HS-5 (cell line): ENCODE data around the gene HACD2.
"Not testable (repeated sequence)": the region's sequence is repeated elsewhere in the genome, so short reads cannot be mapped to it uniquely, and the experiment has no call there.

Source experiments
- DNase-seq: peaks from one replicate; pipeline ENCODE4 v3.0.0-alpha.2; 2012; ENCODE audit warnings: low read depth

Gene HACD2

DNA sequence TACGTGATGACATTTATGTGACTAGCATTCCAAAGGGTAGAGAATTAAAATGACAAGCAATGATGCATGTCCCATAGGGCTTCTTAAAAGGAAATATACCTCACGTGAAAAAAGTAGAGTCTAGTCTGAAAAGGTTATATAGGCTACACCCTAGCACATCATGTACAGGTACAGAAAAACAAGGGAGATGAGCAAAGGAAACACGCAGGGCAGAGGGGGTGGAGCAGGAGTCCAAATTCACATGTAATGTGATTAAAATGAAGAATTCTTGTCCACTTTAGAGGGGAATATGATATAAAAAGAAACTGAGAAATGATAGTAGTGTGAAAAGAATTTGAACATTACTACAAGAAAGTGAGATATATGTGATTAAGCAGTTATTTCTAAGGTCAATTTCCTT is 59.4 kb downstream of the HACD2 start:
- no peak for DNase-seq

DNA sequence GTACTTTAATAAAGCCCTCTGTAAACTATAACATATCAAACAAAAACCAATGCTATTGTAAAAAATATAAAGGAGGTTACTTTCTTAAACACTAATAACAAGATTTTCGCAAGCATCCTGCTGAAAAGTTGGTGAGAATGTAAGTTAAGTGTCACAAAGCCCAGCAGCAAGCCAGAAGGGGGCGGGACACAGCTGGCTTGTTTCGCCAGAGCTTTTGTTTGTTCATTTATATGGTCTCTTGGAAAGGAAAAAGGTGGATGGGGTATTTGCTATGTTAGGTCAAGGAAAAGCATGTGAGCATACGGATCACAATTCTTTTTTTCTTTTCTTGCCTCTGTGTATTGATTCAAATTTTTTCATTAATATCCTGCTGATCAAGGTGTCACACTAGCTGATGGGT is 59.9 kb downstream of the HACD2 start:
- no peak for DNase-seq

GRCh38 chr3:123523023-123523412 is 61.8 kb downstream of the HACD2 start:
- no peak for DNase-seq

- DNase-seq, result no peak
Observed at GRCh38 chr3:123522320-123523022, 62.4 kb downstream of the HACD2 start.

DNA sequence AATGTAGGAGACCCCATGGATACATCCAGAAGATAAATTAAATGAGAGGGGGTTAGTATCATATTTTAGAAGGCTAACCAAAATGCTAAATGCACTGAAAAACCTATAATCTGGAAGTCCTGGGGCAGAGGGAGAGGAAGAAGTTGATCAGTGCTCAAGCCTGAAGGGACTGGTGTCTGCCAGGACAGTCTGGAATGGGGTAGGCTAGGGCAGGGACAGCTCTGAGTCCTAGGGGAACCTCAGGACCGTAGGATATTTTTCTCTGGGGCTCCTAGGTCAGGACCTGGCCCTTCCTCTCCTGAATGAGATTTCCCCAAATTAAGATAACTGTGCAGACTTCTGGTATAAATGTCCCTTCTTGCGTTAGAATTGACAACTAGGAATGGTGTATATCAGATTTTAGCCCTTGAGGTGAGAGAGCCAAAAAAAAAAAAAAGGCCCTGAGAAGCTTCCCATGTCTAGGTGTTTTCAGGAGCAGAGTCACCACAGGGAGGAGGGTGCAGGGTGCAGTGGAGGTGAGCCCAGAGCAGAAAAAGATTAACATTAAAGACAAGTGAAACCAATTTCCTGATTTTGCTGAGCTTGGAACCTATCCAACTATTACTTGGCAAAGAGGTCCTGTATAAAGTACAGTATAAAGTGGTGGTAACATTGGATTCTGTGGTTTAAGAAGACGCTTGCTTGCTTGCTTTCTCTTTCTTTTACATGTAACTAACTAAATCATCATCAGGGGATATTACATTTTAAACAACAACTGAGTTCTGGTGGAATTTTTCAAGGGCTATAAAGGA is 63.5 kb downstream of the HACD2 start:
- DNase-seq, result no peak

DNA sequence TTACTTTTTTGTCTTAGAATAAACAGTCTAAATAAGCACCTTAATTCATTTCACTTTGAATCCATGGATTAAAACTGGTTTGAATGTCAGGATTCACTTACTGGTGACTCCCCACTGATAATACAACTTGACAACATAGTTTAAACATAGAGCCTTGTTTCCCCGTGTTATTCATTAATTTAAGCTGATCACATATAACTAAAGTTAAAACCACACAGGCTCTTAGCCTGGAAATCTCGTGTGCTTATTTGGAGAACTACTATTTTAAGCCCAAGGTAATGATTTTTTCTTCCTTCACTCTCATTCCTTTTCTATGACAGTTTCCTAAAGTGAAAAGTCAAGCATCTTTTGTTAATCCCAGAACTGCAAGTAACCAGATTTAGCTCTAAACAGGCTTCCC is 64.2 kb downstream of the HACD2 start:
- DNase-seq, result no peak

GRCh38 chr3:123518892-123519485 is 65.9 kb downstream of the HACD2 start:
- DNase-seq, result no peak

DNA sequence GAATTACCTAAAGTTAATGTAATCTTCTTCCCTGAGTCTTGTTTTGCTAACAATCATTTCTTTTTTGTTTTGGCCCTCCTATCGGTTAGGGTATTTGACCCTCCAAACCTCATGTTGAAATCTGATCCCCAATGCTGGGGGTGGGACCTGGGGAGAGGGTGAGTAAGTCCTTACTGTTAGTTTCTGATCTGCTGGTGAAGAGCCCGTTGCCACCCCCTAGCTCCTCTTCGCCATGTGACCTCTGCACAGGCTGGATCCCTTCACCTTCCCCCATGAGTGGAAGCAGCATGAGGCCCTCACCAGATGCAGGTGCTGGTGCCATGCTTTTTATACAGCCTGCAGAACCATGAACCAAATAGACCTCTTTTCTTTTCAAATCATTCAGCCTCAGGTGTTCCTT is 73.1 kb downstream of the HACD2 start:
- DNase-seq, result no peak

- DNase-seq, result no peak
Observed at GRCh38 chr3:123511084-123511483, 73.8 kb downstream of the HACD2 start.

DNA sequence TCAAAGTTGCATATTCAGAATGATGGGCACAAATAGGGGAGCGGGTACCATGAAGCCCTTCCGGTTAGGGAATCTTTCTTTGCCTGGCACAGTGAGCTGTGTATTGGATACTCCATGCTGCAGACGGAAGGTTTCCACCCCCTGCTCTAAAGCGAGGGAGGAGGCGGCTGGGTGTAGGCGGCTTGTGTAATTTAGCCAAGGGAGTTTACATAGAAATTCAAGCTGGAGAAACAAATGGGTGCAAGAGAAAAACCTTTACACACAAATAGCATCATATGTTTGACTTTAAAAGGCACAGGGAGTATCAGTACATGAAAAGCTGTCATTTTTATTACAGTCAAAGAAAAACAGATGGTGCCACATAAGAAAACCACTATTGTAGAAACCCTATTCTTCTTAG is 76.7 kb downstream of the HACD2 start:
- DNase-seq, result no peak

DNA sequence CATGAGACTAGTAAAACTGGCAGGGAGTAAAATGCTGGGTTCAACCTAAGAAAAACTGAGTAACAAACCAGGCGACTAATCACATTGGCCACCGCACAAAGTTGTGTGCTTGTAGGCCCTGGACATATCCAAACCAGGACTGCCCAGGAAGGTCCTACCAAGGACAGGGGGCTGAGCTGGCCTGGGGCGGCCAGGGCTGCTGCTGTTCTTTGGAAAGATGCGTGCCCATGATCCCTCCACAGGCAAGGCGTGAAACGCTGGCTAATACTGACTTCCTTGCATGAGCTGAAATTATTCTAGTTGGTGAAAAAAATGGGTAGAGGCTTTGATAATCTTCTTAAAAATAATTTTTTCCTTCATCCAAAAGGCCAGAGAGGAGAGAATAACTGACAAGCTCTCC is 79.0 kb downstream of the HACD2 start:
- DNase-seq, result no peak

DNA sequence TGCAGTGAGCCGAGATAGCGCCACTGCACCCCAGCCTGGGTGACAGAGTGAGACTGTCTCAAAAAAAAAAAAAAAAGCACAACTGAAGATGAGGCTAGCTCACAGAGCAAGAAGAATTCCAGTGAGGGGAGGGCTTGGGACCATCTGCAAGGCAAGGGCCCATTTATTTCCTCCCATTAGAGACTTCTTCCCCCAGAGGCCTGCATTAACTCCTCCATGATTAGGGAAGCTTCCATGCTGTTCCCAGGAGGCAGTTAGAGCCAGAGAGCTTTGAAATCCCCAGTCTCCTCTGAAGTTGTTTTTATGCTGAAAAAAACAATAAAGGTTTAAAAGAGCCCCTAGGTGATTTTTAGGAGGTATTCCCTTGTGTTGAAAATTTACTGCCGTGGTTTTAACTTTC is 81.7 kb downstream of the HACD2 start:
- DNase-seq, result no peak

DNA sequence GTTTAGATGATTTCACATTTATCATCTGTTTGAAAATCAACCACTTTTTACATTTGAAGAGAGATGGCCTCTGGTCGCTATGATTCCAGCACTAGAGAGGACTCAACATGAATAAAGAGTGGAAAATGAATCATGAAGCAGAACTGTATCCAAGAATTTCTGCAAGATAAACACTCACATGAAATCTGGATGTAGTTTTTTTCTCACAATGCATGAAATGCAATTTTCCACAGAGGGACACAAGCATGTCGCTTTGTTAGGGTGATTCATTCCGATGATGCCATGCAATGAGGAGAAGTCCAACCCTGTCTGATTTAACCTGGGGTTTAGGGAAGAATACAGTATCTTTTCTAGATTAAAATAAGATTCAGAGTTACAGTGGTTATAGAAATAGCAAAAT is 85.5 kb downstream of the HACD2 start:
- no peak for DNase-seq

GRCh38 chr3:123498761-123499160 is 86.1 kb downstream of the HACD2 start:
- no peak for DNase-seq

DNA sequence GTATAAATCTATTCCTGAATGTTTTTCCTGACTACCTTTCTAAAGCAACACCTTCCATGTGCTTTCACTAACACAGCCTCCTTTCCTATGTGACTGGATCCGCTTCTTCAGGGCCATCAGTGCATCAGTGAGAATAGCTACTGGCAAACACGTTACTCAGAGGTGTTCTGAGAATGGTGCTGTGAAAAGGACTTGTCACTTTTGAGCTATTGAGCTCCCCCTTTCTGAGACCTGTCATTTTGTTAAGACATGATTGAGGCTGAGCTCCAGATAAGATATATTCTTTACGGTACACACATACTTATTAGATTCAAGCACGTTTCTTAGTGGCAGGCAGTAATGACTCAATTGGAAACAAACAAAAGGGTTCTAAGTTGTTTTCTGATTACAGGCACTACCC is 90.9 kb downstream of the HACD2 start:
- no peak for DNase-seq

DNA sequence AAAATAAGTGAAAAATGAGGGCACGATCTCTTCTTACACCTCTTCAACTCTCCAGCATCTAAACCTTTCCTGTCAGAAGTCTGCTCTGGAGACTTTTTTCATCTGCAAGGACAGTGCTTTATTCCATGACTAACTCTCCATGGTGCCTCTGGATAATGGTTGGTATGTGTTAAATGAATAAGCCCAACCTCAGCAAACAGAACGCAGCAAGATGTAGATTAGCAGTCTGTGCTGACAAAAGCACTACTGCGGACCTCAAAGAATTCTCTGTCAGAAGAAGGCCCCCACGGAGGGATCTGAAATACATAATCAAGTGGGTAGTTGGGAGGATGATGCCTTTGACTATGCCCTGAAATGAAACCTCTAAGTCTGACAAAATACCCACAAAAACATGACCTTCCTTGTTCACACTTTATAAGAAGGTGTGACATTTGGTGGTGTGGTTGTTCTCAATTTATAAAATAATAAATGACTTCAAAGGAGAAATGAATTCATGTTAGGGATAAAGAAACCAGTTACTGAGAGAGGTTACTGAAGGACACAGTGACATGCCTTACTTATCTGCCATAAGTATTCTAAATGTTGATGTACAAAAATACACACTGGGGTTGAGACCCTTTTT is 92.8 kb downstream of the HACD2 start:
- DNase-seq, result no peak

DNA sequence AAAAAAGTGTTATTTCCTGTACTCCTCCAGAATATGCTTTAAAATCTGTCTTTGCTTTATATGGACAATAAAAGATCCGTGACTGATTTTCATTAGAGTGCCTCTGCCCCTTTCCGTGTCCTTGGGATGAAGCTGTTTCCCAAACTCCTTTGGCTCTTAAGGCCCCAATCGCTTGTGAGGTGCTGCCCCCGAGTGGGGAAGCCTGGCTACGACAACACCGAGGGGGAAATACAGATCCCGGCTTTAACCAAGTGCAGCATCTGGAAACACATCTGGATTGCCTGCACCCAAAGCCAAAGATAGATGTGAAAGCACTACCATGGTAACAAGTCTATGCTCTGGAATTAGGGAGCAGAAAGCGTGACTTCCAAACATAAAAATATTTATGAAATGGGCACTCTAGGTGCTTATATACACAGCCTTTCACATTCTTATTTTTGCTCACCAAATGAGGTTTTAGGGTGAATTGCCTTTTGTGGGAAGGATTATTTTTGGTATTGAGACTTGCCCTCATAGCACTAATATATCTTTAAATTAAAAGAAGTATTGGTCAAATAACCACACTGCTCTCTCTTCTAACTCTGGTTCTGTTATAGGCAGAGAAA is 95.4 kb downstream of the HACD2 start:
- DNase-seq, result no peak

DNA sequence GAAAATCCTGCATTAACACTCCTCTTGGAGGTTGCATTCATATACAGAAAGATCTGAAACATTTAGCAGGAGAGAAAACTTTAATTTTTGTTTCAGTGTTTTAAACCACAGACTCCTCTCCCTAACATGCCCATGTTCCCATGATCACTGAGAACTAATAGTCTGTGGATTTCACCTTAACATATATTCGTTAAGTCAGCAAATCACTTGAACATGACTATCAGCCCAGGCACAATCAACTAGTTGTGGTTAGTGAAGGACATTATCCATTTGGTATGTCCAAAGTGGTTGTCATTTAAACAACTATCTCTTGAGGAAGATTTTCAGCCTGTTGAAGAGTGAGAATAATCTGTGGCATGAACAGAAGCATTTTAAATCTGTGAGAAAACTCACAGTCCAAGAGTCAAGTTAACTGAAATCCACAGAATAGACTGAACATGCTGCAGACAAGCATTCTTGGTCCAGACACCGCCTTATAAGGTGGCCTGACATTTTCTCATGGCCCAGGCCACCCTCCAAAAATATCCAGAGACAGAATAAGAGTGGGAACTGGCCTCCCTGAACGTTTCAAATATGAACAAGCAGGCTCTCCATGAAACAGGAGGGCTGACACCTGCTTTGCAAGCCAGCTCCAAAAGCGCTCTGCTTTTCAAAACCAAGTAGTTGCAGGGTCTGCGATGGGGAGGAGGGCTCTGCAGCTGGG is 96.1 kb downstream of the HACD2 start:
- no peak for DNase-seq

- DNase-seq, result not testable (repeated sequence)
Observed at GRCh38 chr3:123487063-123487462, 97.8 kb downstream of the HACD2 start.

GRCh38 chr3:123486460-123486859 is 98.4 kb downstream of the HACD2 start:
- DNase-seq, result no peak

- DNase-seq, result no peak
Observed at GRCh38 chr3:123485551-123485950, 99.3 kb downstream of the HACD2 start.

- no peak for DNase-seq
Observed at GRCh38 chr3:123483146-123483545, 101.7 kb downstream of the HACD2 start.
